H1 (cell line): ENCODE results near the gene STT3A. TPM values are rescaled to one million over a fixed set of nuclear protein-coding genes. Genes with fewer than 3 reads are reported as not detected.

Experiments
- CTCF ChIA-PET: fragments of 300-600 bp; sonication (Branson Sonifier 250); formaldehyde crosslinking; loops from one replicate; lab custom pipeline; 2021; ENCODE audit not compliant: partially characterized antibody; lab: Charles Lee
- POLR2A ChIA-PET: fragments of 300-600 bp; sonication (Branson Sonifier 250); formaldehyde crosslinking; loops from one replicate; lab custom pipeline; 2021; ENCODE audit warnings: inconsistent platforms; ENCODE audit not compliant: partially characterized antibody; lab: Charles Lee
- DNase-seq, 2 experiments: peaks; one replicate each; pipeline versions ENCODE4 v3.0.0 to v3.0.0-alpha.2; 2010 to 2022; ENCODE audit warnings: low spot score in 2 of 2, low read depth in 1 of 2, mixed read lengths in 1 of 2
- FAIRE-seq: peaks from 2 replicates; lab custom pipeline; 2011; peaks lifted over from hg19 to GRCh38; lab: Jason Lieb, UNC
- H2AFZ ChIP-seq: 2 replicates; pipeline ENCODE4 v1.8.1; 2012; ENCODE audit warnings: low read length, inconsistent platforms
- H2AK5ac ChIP-seq: 2 replicates; pipeline ENCODE4 v1.6.1; 2013; ENCODE audit warnings: low read depth, low read length
- H2BK120ac ChIP-seq: replicated peaks from 2 replicates; pipeline ENCODE3; 2013; ENCODE audit warnings: low read depth, low read length, inconsistent platforms
- H2BK12ac ChIP-seq: 2 replicates; pipeline ENCODE4 v1.6.1; 2013; ENCODE audit warnings: low read depth, low read length
- H2BK15ac ChIP-seq: 2 replicates; pipeline ENCODE4 v1.6.1; 2013; ENCODE audit warnings: low read length
- H2BK20ac ChIP-seq: 2 replicates; pipeline ENCODE4 v1.6.1; 2013; ENCODE audit warnings: low read length
- H2BK5ac ChIP-seq: 2 replicates; pipeline ENCODE4 v1.6.1; 2013; ENCODE audit warnings: low read depth, low read length
- H3K14ac ChIP-seq: 2 replicates; pipeline ENCODE4 v1.6.1; 2013; ENCODE audit warnings: inconsistent platforms; ENCODE audit not compliant: insufficient read length
- H3K18ac ChIP-seq: 2 replicates; pipeline ENCODE4 v1.6.1; 2013; ENCODE audit warnings: low read length; ENCODE audit errors: extremely low read depth
- H3K23ac ChIP-seq: 2 replicates; pipeline ENCODE4 v1.6.1; 2013; ENCODE audit warnings: inconsistent platforms; ENCODE audit not compliant: insufficient read length
- H3K23me2 ChIP-seq: 2 replicates; pipeline ENCODE4 v1.6.1; 2013; ENCODE audit warnings: low read depth, low read length
- H3K27ac ChIP-seq: 2 replicates; pipeline ENCODE4 v1.6.1; 2011; ENCODE audit warnings: low read depth, low read length, inconsistent platforms
- H3K27me3 ChIP-seq, 4 experiments: replicated peaks in 1 of 4; 1 replicate in 1 of 4; 2 replicates in 3 of 4; pipeline versions ENCODE4 v1.6.1 to v1.8.1; 2011 to 2013; ENCODE audit warnings: low read length in 3 of 4, mild to moderate bottlenecking in 3 of 4, inconsistent platforms in 2 of 4, mixed read lengths in 2 of 4, moderate library complexity in 1 of 4; ENCODE audit not compliant: control insufficient read depth in 3 of 4, insufficient read depth in 3 of 4; ENCODE audit errors: extremely low read depth in 1 of 4
- H3K36me3 ChIP-seq, 4 experiments: 2 replicates each; pipeline versions ENCODE4 v1.6.1 to v1.8.1; 2011 to 2013; ENCODE audit warnings: mild to moderate bottlenecking in 4 of 4, low read length in 3 of 4, moderate library complexity in 2 of 4, control low read depth in 1 of 4, inconsistent platforms in 1 of 4; ENCODE audit not compliant: insufficient read depth in 4 of 4, control insufficient read depth in 2 of 4
- H3K4ac ChIP-seq: replicated peaks from 2 replicates; pipeline ENCODE3; 2013; ENCODE audit warnings: low read length, low read depth, mixed read lengths, inconsistent platforms; ENCODE audit not compliant: insufficient read length
- H3K4me1 ChIP-seq, 4 experiments: replicated peaks in 1 of 4; 1 replicate in 1 of 4; 2 replicates in 3 of 4; pipeline versions ENCODE4 v1.6.1 to v1.8.1; 2011 to 2013; ENCODE audit warnings: low read length in 3 of 4, inconsistent platforms in 2 of 4, mixed read lengths in 1 of 4; ENCODE audit not compliant: insufficient read depth in 4 of 4, control insufficient read depth in 3 of 4
- H3K4me2 ChIP-seq, 2 experiments: 2 replicates each; pipeline versions ENCODE4 v1.6.1 to v1.8.1; 2011 to 2013; ENCODE audit warnings: low read depth in 2 of 2, low read length in 2 of 2, control low read depth in 1 of 2, inconsistent platforms in 1 of 2, mild to moderate bottlenecking in 1 of 2; ENCODE audit not compliant: insufficient read depth in 1 of 2
- H3K4me3 ChIP-seq, 4 experiments: fragments of 200-600, 300-600 bp in 1 of 4; sonication (generic), shearing (Covaris generic), sonication (Bioruptor Twin) in 1 of 4; 2 replicates each; pipeline versions ENCODE4 v1.5.1 to v1.8.1; 2011 to 2016; ENCODE audit warnings: low read length in 4 of 4, low read depth in 3 of 4, control low read depth in 2 of 4, inconsistent platforms in 2 of 4, mild to moderate bottlenecking in 2 of 4, mixed read lengths in 1 of 4, moderate library complexity in 1 of 4; ENCODE audit not compliant: insufficient read depth in 2 of 4; ENCODE audit errors: extremely low read depth in 1 of 4
- H3K56ac ChIP-seq: replicated peaks from 2 replicates; pipeline ENCODE3; 2013; ENCODE audit warnings: low read depth, mild to moderate bottlenecking, mixed read lengths, low read length, inconsistent platforms; ENCODE audit not compliant: insufficient read length
- H3K79me1 ChIP-seq: 2 replicates; pipeline ENCODE4 v1.6.1; 2013; ENCODE audit warnings: low read depth, low read length, control low read depth
- H3K79me2 ChIP-seq, 2 experiments: 2 replicates each; pipeline versions ENCODE4 v1.6.1 to v1.8.1; 2012 to 2013; ENCODE audit warnings: low read length in 2 of 2, mild to moderate bottlenecking in 2 of 2, inconsistent platforms in 1 of 2; ENCODE audit not compliant: insufficient read depth in 2 of 2, control insufficient read depth in 1 of 2
- H3K9ac ChIP-seq, 4 experiments: replicated peaks in 1 of 4; 1 replicate in 1 of 4; 2 replicates in 3 of 4; pipeline versions ENCODE4 v1.6.1 to v1.8.1; 2011 to 2013; ENCODE audit warnings: low read depth in 3 of 4, low read length in 3 of 4, control low read depth in 2 of 4, mild to moderate bottlenecking in 2 of 4, moderate library complexity in 2 of 4, inconsistent platforms in 1 of 4; ENCODE audit errors: extremely low read depth in 1 of 4
- H3K9me3 ChIP-seq, 2 experiments: 2 replicates each; pipeline versions ENCODE4 v1.6.1 to v1.8.1; 2012 to 2013; ENCODE audit warnings: mild to moderate bottlenecking in 2 of 2, moderate library complexity in 2 of 2, control low read depth in 1 of 2, inconsistent platforms in 1 of 2, low read depth in 1 of 2, low read length in 1 of 2, mixed read lengths in 1 of 2; ENCODE audit not compliant: insufficient read depth in 2 of 2
- H4K20me1 ChIP-seq, 2 experiments: replicated peaks in 1 of 2; 2 replicates each; pipeline versions ENCODE3 to v1.8.1; 2011 to 2013; ENCODE audit warnings: inconsistent platforms in 2 of 2, low read length in 2 of 2, mild to moderate bottlenecking in 1 of 2; ENCODE audit not compliant: insufficient read depth in 2 of 2, control insufficient read depth in 1 of 2
- H4K5ac ChIP-seq: 2 replicates; pipeline ENCODE4 v1.6.1; 2013; ENCODE audit warnings: low read length, low read depth, mixed read lengths, inconsistent platforms; ENCODE audit not compliant: insufficient read length
- H4K8ac ChIP-seq: 2 replicates; pipeline ENCODE4 v1.8.0; 2013; ENCODE audit warnings: mild to moderate bottlenecking, moderate library complexity, low read length, inconsistent platforms; ENCODE audit not compliant: insufficient read depth; ENCODE audit errors: extremely low read depth
- H4K91ac ChIP-seq: replicated peaks from 2 replicates; pipeline ENCODE3; 2013; ENCODE audit warnings: low read length, mixed read lengths, inconsistent platforms; ENCODE audit not compliant: insufficient read length
- WGBS, 2 experiments: shearing (Covaris generic) in 1 of 2; methylation state at CpG; one replicate each; pipeline versions ENCODE4 v1.1.6 to v1.1.7; 2013 to 2015; ENCODE audit warnings: low lambda C conversion rate in 2 of 2, mixed read lengths in 2 of 2, inconsistent platforms in 1 of 2, low coverage in 1 of 2, missing lambda C conversion rate in 1 of 2; ENCODE audit not compliant: insufficient replicate concordance in 2 of 2, insufficient coverage in 1 of 2, insufficient read length in 1 of 2; ENCODE audit errors: extremely low coverage in 1 of 2, missing lambda C conversion rate in 1 of 2; 5-methylcytosine and 5-hydroxymethylcytosine counted together
- polyA plus RNA-seq, 7 experiments: library from polyadenylated mRNA; depleted of rRNA in 3 of 7; stranded (reverse) in 5 of 7; unstranded in 2 of 7; fragments of >200 nt in 5 of 7; fragments of 200-250 nt in 2 of 7; gene quantifications; 1 replicate in 5 of 7; 2 replicates in 1 of 7; 4 replicates in 1 of 7; pipeline versions ENCODE4 v1.2.1 to v1.2.3, GENCODE V29; 2011 to 2013; ENCODE audit warnings: missing spikeins in 2 of 7, mixed read lengths in 2 of 7
- total RNA-seq: library from RNA; stranded (reverse); fragmentation: NEBNext Ultra II Directional; extraction: Animal tissue kit (Norgen Biotek cat#: 25700); gene quantifications from 2 replicates; pipeline ENCODE4 v1.2.1, GENCODE V29; 2021

Gene STT3A
- total and polyA plus RNA-seq, 2 of the 8 experiments (the other 6 are each of a cell fraction or from before 2014, with no cell fraction given) = 173 to 211 TPM

DNA sequence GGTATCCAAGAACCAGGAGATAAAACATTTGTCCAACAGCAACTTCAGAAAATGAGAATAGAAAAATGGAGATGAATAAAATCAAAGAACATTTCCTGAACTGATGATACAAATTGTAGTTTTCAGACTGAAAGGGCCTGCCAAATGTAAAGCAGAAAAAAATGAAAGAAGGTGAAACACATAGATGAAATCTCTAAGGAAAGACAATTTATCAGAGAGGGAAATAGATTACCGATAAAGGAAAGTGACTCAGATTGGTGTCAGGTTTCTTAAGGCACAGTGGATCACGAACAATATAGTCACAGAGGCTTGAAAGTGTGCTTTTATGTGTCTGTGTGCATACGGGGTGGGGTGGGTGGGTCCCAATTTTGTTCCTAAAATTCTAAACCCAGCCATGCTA is 4.1 kb upstream of the STT3A start:
- Histone ChIP-seq H3K27ac (no peak overlapping the region), H2BK120ac (no peak overlapping the region), H3K4me2 (no peak overlapping the region), H3K36me3 (peaks cover 3 to 10% (median 6%) of the 10 kb centered on the region in 4 experiments), H2BK12ac (no peak overlapping the region), H4K91ac (no peak overlapping the region), H3K14ac (no peak overlapping the region), H3K79me1 (no peaks in the 10 kb centered on the region; the same call in 1 of the 2 replicates), H4K5ac (no peak overlapping the region), H3K9ac (no peak overlapping the region), H4K20me1 (no peaks in the 10 kb centered on the region), H2BK20ac (no peak overlapping the region), H4K8ac (no peak overlapping the region), H3K23ac (no peak overlapping the region), H2BK5ac (no peak overlapping the region), H3K27me3 (no peaks in the 10 kb centered on the region), H2AFZ (no peak overlapping the region), H3K18ac (no peak overlapping the region), H3K79me2 (peaks cover 0 to 7% of the 10 kb centered on the region in 2 experiments; a peak in 2 of 4 replicates), H2BK15ac (no peak overlapping the region), H2AK5ac (no peak overlapping the region), H3K23me2 (peaks cover 9% of the 10 kb centered on the region), H3K9me3 (no peaks in the 10 kb centered on the region), H3K4me1 (peaks cover 0 to 2% (median 0%) of the 10 kb centered on the region in 4 experiments; a peak in 1 of 7 replicates), H3K4me3 (no peak overlapping the region), H3K4ac (no peak overlapping the region), H3K56ac (no peak overlapping the region)
- POLR2A ChIA-PET = no interaction called here
- FAIRE-seq = no peak
- WGBS, 2 experiments = 82% methylated on average over 3 of the region's 3 CpGs; no CpG with 5 or more reads in 1 of the 2 experiments
- no peak for DNase-seq
- CTCF ChIA-PET = interaction anchor here (1.1 kb wide), 1 partner anchor 159 kb away, joined by 3 read pairs; no protein-coding TSS in a partner anchor
